ENCODE measurements around the gene IKBKG. TPM values are rescaled to one million over a fixed set of nuclear protein-coding genes. Genes with fewer than 3 reads are reported as not detected.
"Not testable (repeated sequence)": the region's sequence is repeated elsewhere in the genome, so short reads cannot be mapped to it uniquely, and the experiment has no call there.

The IKBKG gene
- total and polyA plus RNA-seq, 2 donors (not counting 3 experiments of a cell fraction or from before 2014, with no cell fraction given): 41.2 to 47.8 TPM

GRCh38 chrX:154539077-154539476 lies 8.3 kb upstream of the IKBKG start:
- FAIRE-seq (no peak), DNase-seq (ENCODE audit: low read depth, low spot score) (no peak)
- Histone ChIP-seq H3K4me1 (ENCODE audit: control insufficient read depth, extremely low read depth, insufficient read depth, low read length) (peaks cover 24% of the 10 kb centered on the region), H3K27ac (ENCODE audit: insufficient read depth, low read depth, low read length) (no peak overlapping the region), H3K9me3 (replicated peaks; ENCODE audit: control insufficient read depth, insufficient read depth, low read length) (no peaks in the 10 kb centered on the region), H3K79me2 (ENCODE audit: control insufficient read depth, insufficient read depth, low read length) (peaks cover 31% of the 10 kb centered on the region), H3K36me3 (ENCODE audit: control insufficient read depth in 2 of 2, extremely low read depth in 1 of 2, insufficient read depth in 2 of 2, low read length in 2 of 2) (peaks cover 2% of the 10 kb centered on the region in 2 experiments), H2AFZ (ENCODE audit: low read depth, low read length) (no peak overlapping the region), H3K9me1 (replicated peaks; ENCODE audit: control insufficient read depth, extremely low read depth, insufficient read depth, low read length) (no peaks in the 10 kb centered on the region), H4K20me1 (replicated peaks; ENCODE audit: control insufficient read depth, extremely low read depth, insufficient read depth, low read length) (no peaks in the 10 kb centered on the region), H3K4me2 (ENCODE audit: insufficient read depth, low read length) (no peak overlapping the region), H3K9ac (replicated peaks; ENCODE audit: extremely low read depth, insufficient read depth, low read length) (no peak overlapping the region), H3K4me3 (replicated peaks in 1 of 3; ENCODE audit: insufficient read depth in 1 of 3, low read depth in 1 of 3, low read length in 3 of 3) (no peak overlapping the region), H3K27me3 (ENCODE audit: control insufficient read depth in 2 of 2, insufficient read depth in 2 of 2, low read length in 2 of 2) (no peaks in the 10 kb centered on the region)
- intact Hi-C loops (cut with micrococcal nuclease) (no loop called here), dilution Hi-C loops (cut with MboI; ENCODE audit: extremely low pct_ligation_motif_present, low sequenced_read_pairs) (no loop called here)
- BruUV-seq (replicated peaks): no TSS peak
- ChIA-PET POLR2A (no interaction called here), CTCF (interaction anchor here (1.1 kb wide), 1 partner anchor 166 kb away, joined by 3 read pairs; no protein-coding TSS in a partner anchor)
- TF ChIP-seq POLR2A (IDR thresholded peaks at IDR 0.05; ENCODE audit: low read depth, low read length) (no peak), JUN (IDR thresholded peaks at IDR 0.05; ENCODE audit: borderline replicate concordance, insufficient read depth, insufficient read length, low read depth) (no peak), FOS (IDR thresholded peaks at IDR 0.05; ENCODE audit: borderline replicate concordance, insufficient read depth, low read length) (no peak), POLR2AphosphoS5 (IDR thresholded peaks at IDR 0.05; ENCODE audit: insufficient read depth, low read depth, low read length) (no peak), MAX (IDR thresholded peaks at IDR 0.05; ENCODE audit: insufficient read depth, insufficient read length) (no peak), EZH2 (IDR thresholded peaks at IDR 0.05; ENCODE audit: borderline replicate concordance, low read depth, low read length, severe bottlenecking) (no peak), MYC (IDR thresholded peaks at IDR 0.05; ENCODE audit: low read depth, low read length) (no peak), GATA2 (IDR thresholded peaks at IDR 0.05; ENCODE audit: insufficient read depth, insufficient read length, low read depth, low read length) (no peak), CTCF (IDR thresholded peaks at IDR 0.05; ENCODE audit: extremely low read depth in 1 of 2, insufficient read depth in 1 of 2, low read depth in 1 of 2, low read length in 2 of 2) (no peak)

GRCh38 chrX:154540365-154540764 lies 7.1 kb upstream of the IKBKG start:
- dilution Hi-C loops (cut with MboI; ENCODE audit: extremely low pct_ligation_motif_present, low sequenced_read_pairs); H3K9me3 ChIP-seq (replicated peaks; ENCODE audit: control insufficient read depth, insufficient read depth, low read length); POLR2A ChIA-PET; intact Hi-C loops (cut with micrococcal nuclease); H3K4me2 ChIP-seq (ENCODE audit: insufficient read depth, low read length); BruUV-seq (replicated peaks); H3K27me3 ChIP-seq (ENCODE audit: control insufficient read depth in 2 of 2, insufficient read depth in 2 of 2, low read length in 2 of 2); FAIRE-seq; DNase-seq (ENCODE audit: low read depth, low spot score); H3K4me3 ChIP-seq (replicated peaks in 1 of 3; ENCODE audit: insufficient read depth in 1 of 3, low read depth in 1 of 3, low read length in 3 of 3); H3K9ac ChIP-seq (replicated peaks; ENCODE audit: extremely low read depth, insufficient read depth, low read length); H3K27ac ChIP-seq (ENCODE audit: insufficient read depth, low read depth, low read length); H3K36me3 ChIP-seq (ENCODE audit: control insufficient read depth in 2 of 2, extremely low read depth in 1 of 2, insufficient read depth in 2 of 2, low read length in 2 of 2); H2AFZ ChIP-seq (ENCODE audit: low read depth, low read length); H4K20me1 ChIP-seq (replicated peaks; ENCODE audit: control insufficient read depth, extremely low read depth, insufficient read depth, low read length); H3K9me1 ChIP-seq (replicated peaks; ENCODE audit: control insufficient read depth, extremely low read depth, insufficient read depth, low read length): not testable (repeated sequence)
- CTCF ChIA-PET: interaction anchor here (0.9 kb wide), 1 partner anchor 13 kb away, joined by 3 read pairs; no protein-coding TSS in a partner anchor
- peaks cover 24% of the 10 kb centered on the region for H3K4me1 ChIP-seq (ENCODE audit: control insufficient read depth, extremely low read depth, insufficient read depth, low read length)
- peaks cover 40% of the 10 kb centered on the region for H3K79me2 ChIP-seq (ENCODE audit: control insufficient read depth, insufficient read depth, low read length)

Data from endothelial cell of umbilical vein (primary cell).